Measurements from ENCODE around the gene RIBC1.

GRCh38 chrX:53374923-53375322 is 47.8 kb upstream of the RIBC1 start:
- TF ChIP-seq GATA3 (IDR thresholded peaks at IDR 0.05; ENCODE audit: low read depth, low read length) = no peak
- no peak for TF ChIP-seq GATA2 (IDR thresholded peaks at IDR 0.05; ENCODE audit: low read depth, low read length)

All from SH-SY5Y (cell line).